Dermis blood vessel endothelial cell (primary cell): ENCODE results near the gene PRKG1. TPM values are rescaled to one million over a fixed set of nuclear protein-coding genes. Genes with fewer than 3 reads are reported as not detected.
"Not testable (repeated sequence)": the region's sequence is repeated elsewhere in the genome, so short reads cannot be mapped to it uniquely, and the experiment has no call there.

ENCODE experiments used
- DNase-seq: peaks from one replicate; pipeline ENCODE4 v3.0.0; 2010
- total RNA-seq: library from RNA; depleted of rRNA; stranded (reverse); fragments of >200 nt; gene quantifications from 2 replicates; pipeline ENCODE4 v1.2.3, GENCODE V29; 2014

PRKG1 gene
- total RNA-seq, 1 donor from 2014 or later = 4.1 TPM

DNA sequence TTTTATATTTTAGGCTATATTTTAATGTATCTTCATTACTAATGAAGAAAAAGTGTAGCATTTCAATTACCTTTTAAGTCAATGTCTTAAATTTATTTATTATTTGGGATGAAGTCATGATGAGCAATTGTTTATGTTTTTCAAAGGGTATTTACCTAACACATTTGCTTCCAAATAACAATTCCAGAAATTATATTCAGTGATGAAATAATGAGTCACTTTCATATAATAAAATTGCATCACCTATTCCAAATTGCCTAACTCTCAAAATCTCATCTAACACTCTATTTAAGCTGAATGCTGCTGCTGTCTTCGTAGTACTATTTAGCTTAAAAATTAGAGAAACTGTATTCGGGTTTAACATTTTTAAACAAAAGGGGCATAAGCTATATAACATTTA lies 97.7 kb downstream of the PRKG1 start:
- no peak for DNase-seq

DNA sequence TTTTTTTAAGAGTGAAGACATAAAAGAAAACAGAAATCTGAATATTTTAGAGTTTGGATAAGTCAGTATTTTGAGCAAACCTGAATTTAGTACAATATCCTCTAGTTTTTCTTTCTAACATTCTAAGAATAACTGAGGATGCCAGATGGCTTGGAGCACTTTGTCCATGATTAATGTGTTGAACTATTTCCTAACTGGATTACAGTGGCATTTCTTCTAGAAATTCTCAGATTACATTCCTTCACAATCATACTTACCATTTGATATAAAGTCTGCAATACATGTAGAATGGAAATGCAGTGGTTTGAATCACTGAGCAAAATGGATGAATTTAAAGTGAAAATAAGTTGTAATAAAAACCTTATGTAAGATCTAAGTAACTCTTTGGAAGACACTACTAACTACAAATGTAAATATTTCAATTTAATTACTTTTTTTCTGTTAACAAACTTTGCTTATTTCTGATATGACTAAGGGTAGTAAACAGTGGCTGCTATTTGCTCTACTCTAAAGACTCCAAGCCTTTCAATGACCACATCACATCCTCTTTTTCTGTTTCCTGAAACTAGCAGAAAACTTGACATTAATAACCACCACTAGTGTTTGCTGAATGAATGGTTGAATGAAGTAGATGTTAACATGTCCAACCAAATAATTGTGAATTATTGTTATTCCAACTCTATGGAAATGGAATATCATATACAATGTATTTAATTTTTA lies 102.8 kb downstream of the PRKG1 start:
- DNase-seq = no peak

DNA sequence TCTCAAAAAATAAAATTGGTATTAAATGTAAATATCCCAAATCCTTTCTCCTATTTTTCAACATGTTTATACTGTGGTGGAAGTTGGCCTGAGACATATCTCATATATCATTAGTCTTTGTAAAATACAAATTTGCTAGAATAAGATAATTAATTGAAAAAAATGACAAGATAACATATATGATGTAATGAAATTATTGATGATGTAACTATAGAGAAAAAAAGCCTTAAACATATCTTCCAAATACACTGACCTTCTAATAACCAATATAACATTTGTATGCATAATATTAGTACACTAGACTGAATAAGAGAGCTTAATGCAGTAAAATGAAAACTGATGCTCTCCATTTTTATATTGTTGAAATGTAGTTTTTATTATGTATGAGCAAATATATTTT lies 104.3 kb downstream of the PRKG1 start:
- DNase-seq = no peak

DNA sequence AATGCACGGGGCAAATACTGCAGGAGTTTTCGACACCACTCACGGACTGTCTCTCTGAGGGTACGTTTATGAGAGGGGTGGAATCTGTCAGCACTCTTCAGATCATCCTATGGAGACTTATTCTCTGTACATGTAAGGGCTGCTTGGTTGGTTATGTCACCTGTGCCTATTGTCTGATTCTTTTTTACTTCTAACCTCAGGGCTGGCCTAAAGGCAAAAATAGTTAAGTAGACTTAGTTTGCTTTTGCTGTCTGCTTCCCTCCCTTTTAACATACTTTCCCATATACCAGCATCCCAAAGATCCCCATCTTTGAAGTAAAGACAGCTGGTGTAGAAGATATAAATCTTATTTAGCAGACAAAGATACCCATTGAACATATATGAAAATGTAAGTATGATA lies 105.9 kb downstream of the PRKG1 start:
- DNase-seq = no peak

DNA sequence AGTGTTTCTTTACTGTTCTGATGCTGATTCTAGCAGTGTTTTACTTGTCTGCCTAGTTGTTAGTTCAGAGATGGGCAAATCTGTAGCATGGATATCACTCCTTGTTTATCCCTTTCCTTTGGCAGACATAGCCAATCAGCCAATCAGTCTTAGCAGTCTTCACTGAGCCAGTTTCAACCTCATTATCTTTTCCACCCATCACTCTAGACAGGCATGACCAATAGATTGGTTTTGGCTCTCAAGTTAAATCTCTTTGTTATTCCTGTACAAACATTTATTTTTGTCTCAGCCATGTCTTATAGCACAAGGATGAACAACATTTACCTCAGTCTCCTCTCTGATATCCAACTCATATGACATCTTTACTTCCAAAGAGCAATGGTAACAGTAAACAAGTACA lies 109.5 kb downstream of the PRKG1 start:
- DNase-seq = no peak

DNA sequence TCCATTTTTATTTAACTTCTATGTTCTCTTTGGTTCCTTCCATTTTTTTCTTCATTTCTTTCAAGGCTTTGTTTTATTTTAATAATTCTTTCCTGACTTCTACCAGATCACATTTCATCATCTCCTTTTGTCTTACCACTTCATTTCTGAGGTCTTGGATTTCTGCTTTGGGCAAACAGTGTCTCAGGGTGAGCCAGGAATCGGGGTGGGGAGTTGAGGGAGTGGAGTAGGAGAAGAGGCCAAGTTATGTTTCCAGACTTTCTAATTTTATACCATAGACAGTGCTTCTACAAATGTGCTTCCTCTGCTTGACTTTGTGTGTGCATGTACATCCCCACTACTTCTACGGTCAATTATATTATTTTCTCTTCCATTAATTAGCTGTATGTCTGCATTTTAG lies 112.1 kb downstream of the PRKG1 start:
- DNase-seq = no peak

DNA sequence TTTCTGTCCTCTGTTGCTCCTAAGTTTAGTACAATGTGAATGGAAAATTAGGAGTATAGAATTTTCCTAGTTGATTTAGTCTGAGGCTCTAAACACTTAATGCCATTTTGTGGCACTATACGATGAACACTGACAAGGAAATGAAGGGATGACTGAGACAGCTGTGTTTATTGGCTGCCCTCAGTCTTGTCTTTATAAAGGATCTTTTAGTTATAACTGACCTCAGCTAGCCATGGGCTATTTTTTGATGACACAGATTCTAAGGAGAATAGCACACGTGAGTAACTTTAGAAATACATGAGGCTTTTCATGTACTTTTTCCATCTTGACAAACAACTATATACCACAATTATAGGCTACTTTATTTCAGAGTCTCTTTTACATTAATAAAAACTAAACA lies 113.7 kb downstream of the PRKG1 start:
- no peak for DNase-seq

DNA sequence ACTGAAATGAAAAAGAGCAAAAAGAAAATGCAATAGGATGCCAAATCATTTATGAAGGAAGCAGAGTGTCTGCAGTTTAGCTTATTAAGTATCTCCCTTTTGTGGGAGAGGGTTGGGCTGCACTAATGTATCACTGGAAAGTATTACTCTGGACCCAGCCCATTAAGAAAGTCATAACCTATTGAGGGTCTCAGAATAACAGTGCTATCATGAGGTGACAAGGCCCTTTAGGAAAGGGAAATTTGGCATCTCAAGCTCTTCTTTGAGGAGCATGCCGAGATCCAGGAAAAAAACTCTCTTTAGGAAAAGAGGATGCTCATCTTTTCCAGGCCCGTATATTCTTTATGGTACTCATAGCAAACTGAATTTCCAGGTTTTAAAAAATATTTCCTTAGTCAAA lies 114.6 kb downstream of the PRKG1 start:
- DNase-seq = no peak

DNA sequence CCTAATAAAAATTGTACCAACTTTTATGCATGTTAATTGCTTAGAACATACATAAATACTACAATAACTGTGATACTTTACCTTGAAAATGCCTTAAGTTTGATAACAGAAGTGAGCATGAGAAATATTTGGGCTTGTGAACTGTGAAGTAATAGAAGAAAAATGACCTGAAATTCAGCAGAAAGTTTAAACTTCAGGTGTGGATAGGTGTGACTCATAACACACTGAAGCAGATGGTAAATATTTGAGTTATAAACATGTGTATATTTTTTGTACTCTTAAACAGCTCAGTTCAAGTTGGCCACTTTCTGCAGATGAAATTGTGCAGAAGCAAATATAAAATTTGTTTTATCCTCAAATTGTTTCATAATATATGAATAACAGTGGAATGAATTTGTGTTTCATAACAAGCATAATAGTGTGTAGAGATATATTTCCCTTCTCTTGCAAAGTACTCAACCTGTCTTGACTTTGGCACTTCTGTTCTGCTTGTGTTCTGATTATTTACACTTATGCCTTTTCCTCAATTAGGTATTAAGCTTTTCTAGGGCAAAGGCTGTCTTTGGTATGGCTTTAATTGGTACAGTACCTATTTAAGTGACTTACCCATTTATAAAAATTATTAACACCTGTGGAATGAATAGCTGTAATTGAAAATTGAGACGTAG lies 122.4 kb downstream of the PRKG1 start:
- DNase-seq = no peak

DNA sequence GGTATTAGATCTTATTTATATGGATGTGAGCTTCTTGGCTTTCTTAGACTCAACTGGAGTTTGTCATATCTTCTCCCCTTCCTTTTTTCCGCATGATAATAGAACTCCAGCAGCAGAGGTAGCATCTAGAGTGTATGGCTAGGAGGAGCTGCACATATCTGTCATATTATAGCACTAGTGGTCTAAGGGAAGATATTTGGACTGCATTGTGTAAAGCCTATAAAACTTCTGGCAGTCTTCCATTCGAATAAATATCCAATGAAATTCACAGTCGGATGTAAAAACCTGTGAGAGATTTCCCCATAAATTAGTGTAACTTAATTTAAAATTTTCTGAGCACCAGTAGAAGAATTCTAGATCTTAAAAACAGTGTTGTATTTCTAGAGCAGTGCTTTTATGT lies 123.9 kb downstream of the PRKG1 start:
- DNase-seq = no peak

DNA sequence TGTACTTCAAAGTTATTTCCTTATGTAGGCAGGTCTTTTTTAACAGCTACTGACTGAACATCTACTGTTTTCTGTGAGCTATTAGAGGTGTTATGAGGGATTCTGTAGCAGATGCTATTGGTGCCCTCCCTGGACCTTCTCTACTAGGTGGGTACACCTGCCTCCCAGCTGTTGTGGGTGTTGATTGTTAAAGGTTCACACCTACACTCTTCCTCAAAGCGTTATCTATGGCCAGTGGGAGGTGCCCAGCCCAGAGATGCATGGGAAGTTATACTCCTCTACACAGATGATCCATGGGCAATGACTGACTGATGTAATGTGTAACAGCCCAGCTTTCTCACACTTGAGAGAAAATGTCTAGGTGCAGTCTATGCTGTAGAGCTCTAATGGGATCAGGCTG lies 127.7 kb downstream of the PRKG1 start:
- DNase-seq = no peak

DNA sequence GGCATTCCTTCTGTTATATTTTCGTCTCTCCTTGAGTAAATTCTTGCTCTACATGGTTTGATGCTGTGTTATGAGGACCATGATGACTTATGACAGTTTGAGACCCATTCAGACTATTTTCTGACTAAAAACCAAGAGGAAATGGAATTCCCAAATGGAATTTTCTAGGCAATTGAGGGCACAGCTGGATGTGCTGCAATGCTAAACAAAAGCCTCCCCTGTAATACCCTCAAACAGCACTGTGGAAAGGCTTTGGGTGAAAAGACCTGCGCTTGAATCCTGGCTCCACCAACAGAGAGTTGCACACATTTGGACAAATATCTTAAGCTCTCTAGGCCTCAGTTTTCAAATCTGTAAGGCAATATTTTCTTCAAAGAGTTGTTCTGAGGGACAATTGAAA lies 129.1 kb downstream of the PRKG1 start:
- no peak for DNase-seq

DNA sequence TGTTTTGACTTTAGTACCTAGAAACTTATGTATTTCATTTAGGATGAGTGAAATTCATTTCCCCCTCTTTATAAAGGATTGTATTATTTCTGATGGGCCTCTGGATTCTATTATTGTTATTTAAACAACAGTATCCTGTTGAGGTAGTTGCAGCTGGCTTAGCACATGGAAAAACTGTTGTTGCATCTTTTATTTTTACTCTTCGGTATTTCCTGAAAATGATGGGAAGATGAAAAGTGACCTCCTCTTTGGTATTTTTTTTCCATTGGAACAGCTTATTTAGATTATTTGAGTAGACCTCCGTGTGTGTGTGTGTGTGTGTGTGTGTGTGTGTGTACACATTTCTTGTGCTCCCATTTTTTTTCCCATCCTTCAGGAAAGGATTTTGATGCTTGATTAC lies 129.8 kb downstream of the PRKG1 start:
- DNase-seq = no peak

DNA sequence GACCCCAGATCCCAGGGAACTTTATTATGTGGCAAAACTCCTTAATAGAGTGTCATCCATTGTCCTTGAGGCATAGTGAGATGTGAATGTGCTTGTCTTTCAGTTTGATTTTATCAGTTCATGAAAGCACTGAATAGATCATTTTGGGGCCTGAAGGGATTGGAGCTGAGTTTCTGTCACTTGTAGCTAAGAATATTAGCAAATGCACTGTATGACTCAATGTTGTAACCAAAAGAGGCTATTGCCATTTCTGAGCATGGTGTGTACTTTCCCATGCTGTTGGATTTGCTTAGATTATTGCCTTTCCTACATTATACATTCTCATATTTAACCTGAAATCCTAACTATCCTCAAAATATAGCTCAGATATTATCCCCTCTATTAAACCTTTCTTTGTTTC lies 130.4 kb downstream of the PRKG1 start:
- DNase-seq = no peak

DNA sequence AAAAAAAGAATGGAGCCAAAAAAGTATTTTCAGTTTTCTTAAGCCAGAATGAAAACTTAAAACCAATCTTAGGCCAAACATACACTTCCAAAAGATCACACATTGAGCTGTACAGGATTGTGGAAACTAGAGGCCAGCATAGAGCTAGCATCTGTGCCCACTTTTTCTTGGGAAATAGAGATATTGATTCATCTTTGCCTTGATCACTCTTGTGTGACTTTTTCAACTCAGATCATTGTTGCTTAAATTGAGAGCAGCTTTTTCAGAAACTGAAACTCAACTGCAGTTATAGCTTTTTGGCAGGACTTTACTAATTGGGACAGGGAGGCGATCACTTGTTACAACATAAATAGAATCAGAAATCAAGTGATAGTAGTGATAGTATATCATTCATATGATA lies 132.2 kb downstream of the PRKG1 start:
- DNase-seq = no peak

DNA sequence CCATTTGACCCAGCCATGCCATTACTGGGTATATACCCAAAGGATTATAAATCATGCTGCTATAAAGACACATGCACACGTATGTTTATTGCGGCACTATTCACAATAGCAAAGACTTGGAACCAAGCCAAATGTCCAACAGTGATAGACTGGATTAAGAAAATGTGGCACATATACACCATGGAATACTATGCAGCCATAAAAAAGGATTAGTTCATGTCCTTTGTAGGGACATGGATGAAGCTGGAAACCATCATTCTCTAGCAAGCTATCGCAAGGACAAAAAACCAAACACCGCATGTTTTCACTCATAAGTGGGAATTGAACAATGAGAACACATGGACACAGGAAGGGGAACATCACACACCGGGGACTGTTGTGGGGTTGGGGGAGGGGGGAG lies 138.7 kb downstream of the PRKG1 start:
- not testable (repeated sequence) for DNase-seq

DNA sequence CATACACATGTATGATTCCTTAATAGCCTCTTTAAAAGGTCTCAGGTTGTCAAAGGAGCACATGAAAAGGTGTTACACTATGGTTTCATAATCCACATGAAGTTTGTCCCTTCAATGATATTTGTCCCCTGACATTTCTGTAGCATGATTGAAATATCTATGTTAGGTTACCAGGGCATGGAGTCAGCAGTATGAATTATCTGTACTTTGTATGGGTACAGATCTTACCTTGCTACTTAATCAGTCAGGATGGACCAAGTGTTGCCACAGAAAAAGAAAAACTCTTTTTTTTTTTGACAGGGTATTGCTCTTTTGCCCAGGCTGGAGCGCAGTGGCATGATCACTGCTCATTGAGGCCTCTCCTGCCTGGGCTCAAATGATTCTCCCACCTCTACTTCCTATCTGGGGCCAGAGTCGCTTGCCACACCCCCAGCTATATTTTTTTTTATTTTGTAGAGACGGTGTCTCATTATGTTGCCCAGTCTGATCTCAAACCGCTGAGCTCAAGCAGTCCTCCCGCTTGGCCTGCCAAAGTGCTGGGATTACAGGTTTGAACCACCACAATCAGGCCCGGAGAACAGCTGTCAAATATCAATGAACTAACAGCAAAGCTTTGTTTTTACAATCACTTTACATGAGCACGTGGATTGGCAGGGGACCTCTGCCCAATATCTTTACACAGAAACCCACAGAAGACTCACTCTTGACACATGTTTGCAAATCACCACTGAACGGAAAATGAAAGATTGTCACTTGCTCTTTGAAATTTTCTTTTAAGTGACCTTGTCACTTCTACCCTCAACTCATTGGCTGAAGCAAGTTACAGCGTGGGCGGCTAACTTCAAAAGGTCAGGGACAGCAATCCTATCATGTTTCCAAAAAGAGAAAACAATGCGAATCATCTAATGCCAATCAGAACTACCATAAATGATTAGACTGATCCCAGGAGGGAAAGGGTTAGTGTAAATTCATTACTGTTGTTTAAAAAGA lies 140.2 kb downstream of the PRKG1 start:
- DNase-seq = no peak

DNA sequence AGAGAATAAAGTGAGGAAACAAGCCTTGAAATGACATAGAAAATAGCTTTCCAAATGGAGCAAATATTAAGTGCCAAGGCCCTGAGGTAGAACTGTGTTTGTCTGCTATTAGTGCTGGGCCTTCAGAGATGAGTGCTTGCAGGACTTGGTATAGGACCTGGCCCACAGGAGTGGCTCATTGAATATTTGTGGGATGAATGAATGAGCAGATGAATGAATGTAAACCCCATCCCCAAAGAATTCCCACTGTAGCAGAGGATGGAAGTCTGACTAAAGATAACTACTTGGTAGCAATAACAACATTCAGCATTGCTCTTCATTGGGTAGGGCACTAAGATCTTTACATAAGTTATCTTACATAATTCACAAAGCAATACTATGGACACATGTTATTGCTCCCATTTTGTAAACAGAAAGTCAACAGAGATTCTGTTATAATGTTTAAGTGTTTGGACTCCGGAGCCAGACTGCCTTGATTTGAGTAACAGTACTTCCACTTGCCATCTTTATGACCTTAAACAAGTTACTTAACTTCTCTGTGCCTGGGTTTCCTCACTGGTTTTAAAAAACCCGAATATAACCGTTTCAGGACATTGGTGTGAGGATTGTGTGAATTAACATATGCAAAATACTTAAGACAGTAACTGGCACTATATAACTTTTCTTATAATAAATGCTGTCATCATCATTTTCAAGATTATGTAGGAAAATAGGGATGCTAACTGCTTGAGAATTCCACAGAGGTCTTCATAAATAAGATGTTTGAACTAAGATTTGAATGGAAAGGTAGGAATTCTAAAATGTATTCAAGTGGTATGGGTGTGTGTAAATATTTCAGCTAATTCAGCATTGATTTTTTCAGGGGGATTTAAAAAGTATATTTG lies 141.9 kb downstream of the PRKG1 start:
- DNase-seq = no peak

DNA sequence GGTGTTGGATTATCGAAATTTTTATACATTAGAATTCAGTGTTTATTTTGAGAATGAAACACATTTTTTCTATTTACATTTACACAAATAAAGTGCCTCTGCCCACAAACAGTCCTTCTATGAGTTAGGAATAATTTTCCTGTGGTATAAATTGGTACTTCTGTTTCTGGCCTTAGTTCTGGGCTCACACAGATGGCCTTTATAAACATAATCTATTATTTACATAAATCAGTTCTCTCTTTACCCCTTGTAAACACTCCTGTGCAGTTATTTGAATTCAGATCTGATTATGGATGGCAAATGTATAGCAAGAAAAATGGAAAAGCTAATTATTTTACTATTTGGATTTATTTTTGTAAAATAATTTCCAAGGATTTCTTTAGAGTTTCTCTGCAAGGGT lies 143.2 kb downstream of the PRKG1 start:
- DNase-seq = no peak

DNA sequence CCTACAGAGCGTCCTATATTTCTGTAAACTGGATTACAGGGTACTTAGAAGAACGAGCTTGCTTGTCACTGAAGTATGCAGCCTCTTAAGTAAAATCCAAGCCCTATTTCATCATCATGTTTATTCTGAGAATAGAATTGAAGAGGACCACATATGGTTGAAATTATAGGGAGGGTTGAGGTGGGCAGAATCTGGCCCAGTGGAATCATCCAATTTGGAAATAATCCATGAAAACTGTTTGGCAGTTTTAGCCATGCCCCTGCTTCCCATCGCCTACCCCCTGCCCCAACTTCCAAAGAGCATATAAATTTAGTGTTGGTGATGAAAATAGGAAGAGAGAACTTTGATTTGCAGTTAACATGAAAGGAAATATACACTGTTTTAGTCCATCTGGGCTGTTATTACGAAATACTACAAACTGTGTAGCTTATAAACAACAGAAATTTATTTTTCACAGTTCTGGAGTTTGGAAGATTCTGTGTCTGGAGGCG lies 150.4 kb downstream of the PRKG1 start:
- DNase-seq = no peak

DNA sequence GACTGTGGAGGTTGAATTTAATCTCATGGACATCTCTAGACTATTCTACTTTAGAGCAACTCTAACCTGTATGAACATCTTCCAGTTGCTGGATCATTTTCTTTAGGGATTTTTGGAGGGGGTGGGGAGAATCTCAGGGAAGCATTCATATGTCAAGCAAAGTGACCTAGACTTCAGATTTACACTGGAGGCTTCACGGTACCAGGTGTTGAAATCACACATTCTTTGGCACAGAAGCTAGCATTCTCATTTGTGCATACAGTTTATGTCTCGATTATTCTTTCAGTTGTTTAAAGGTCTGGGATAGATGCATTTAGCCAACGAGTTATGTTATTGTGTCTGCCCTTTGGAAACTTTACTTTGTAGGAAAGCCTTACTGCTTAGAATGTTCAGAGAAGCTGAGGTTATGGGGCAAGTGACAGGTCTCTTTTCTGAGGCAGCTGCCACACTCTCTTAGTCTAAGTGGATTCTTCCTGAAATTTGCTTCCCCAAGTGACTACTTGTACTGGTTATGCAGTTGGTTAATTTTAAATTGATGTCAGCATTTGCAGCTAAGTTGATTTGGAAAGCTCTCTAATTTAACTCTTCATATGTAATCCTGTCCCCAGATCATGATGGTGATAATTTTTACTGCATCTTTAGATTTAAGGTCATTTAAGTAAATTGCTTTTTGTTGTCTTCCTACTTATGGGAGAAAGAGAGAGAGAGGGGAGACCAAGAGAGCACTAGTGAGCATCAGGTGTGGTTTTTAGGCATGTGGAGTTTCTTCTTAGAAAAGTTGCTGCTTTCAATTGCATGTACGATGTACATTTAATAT lies 153.8 kb downstream of the PRKG1 start:
- DNase-seq = no peak
